ENCODE results near the gene SLC39A3. TPM values are rescaled to one million over a fixed set of nuclear protein-coding genes. Genes with fewer than 3 reads are reported as not detected.

Gene SLC39A3
- total RNA-seq, 1 experiment from 2014 or later = 39.1 TPM

GRCh38 chr19:2770055-2771013 lies 30.5 kb upstream of the SLC39A3 start:
- Histone ChIP-seq H3K36me3 (ENCODE audit: control insufficient read depth in 1 of 2, insufficient read depth in 2 of 2, low read length in 2 of 2) (peaks cover 11 to 17% of the 10 kb centered on the region in 2 experiments; a peak in 3 of 4 replicates), H3K4me2 (ENCODE audit: low read length) (no peak overlapping the region), H4K20me1 (ENCODE audit: insufficient read depth) (no peaks in the 10 kb centered on the region; the same call in 1 of the 2 replicates), H2AFZ (ENCODE audit: low read depth, low read length, poor library complexity, severe bottlenecking) (no peak overlapping the region), H3K79me2 (ENCODE audit: insufficient read depth, low read length) (peaks cover 73% of the 10 kb centered on the region), H3K9ac (ENCODE audit: low read length) (no peak overlapping the region), H3K27ac (ENCODE audit: low read depth, low read length) (no peak overlapping the region), H3K9me2 (ENCODE audit: insufficient read depth) (no peaks in the 10 kb centered on the region), H3K9me3 (ENCODE audit: control insufficient read depth in 1 of 2, insufficient read depth in 1 of 2, low read depth in 1 of 2, low read length in 2 of 2) (no peaks in the 10 kb centered on the region), H3K4me3 (replicated peaks in 1 of 2; ENCODE audit: low read depth in 1 of 2, low read length in 2 of 2) (no peak overlapping the region), H3K4me1 (ENCODE audit: control insufficient read depth in 1 of 2, insufficient read depth in 2 of 2, low read length in 2 of 2) (no peaks in the 10 kb centered on the region), H3K27me3 (ENCODE audit: insufficient read depth, low read length) (no peaks in the 10 kb centered on the region)
- TF ChIP-seq ZFX (IDR thresholded peaks at IDR 0.05) = no peak
- TF ChIP-seq TCF7L2 (IDR thresholded peaks at IDR 0.05; ENCODE audit: borderline replicate concordance, extremely low read depth, insufficient read depth, insufficient read length) = no peak
- TF ChIP-seq YY1 (IDR thresholded peaks at IDR 0.05; ENCODE audit: extremely low read depth, insufficient replicate concordance, low read depth, low read length) = no peak
- no peak for TF ChIP-seq ZNF274 (IDR thresholded peaks at IDR 0.05; ENCODE audit: low read depth, low read length)
- no peak for TF ChIP-seq ELF1 (IDR thresholded peaks at IDR 0.05; ENCODE audit: borderline replicate concordance, low read depth)
- TF ChIP-seq JUND (IDR thresholded peaks at IDR 0.05) = no peak
- no peak for TF ChIP-seq POLR2AphosphoS5 (IDR thresholded peaks at IDR 0.05; ENCODE audit: low read depth, low read length)
- TF ChIP-seq POLR2A (IDR thresholded peaks at IDR 0.05; ENCODE audit: borderline replicate concordance, extremely low read depth, insufficient read depth, insufficient read length) = no peak
- BruUV-seq (replicated peaks) = no TSS peak
- ChIA-PET CTCF (no interaction called here), POLR2A (no interaction called here), RAD21 (ENCODE audit: low non-redundant PET in 1 of 2, low total read pairs in 2 of 2, uncharacterized antibody in 2 of 2, unreplicated experiment in 2 of 2) (no interaction called here)
- intact Hi-C loops (cut with micrococcal nuclease) = no loop called here
- ATAC-seq (no peak), DNase-seq (ENCODE audit: low read depth, low spot score) (no peak)

DNA sequence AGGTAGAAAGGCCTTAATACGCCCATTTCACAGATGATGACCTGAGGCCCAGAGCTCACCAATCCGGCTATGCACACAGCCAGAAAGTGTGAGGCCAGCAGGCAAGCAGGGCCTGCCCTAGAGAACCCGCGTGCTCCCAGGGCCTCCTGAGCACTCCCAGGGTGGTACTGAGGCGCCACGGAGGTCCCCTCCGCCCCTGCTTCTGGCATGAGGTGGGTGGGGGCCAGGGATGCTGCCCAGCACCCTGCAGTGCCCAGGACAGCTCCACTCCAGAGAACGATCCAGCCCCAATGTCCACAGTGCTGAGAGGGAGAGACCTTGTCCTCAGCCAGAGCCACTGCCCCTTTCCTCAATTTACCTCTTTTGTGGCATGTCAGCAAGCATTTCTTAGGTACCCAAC lies 29.4 kb upstream of the SLC39A3 start:
- H3K4me3 ChIP-seq (replicated peaks in 1 of 2; ENCODE audit: low read depth in 1 of 2, low read length in 2 of 2) = no peak overlapping the region
- H3K27me3 ChIP-seq (ENCODE audit: insufficient read depth, low read length) = no peaks in the 10 kb centered on the region
- H3K4me2 ChIP-seq (ENCODE audit: low read length) = no peak overlapping the region
- H3K36me3 ChIP-seq (ENCODE audit: control insufficient read depth in 1 of 2, insufficient read depth in 2 of 2, low read length in 2 of 2) = peaks cover 17 to 18% of the 10 kb centered on the region in 2 experiments; a peak in 3 of 4 replicates
- no peak overlapping the region for H2AFZ ChIP-seq (ENCODE audit: low read depth, low read length, poor library complexity, severe bottlenecking)
- intact Hi-C loops (cut with micrococcal nuclease) = no loop called here
- RAD21 ChIA-PET (ENCODE audit: low non-redundant PET in 1 of 2, low total read pairs in 2 of 2, uncharacterized antibody in 2 of 2, unreplicated experiment in 2 of 2) = no interaction called here
- no peaks in the 10 kb centered on the region for H3K9me2 ChIP-seq (ENCODE audit: insufficient read depth)
- H3K79me2 ChIP-seq (ENCODE audit: insufficient read depth, low read length) = peaks cover 62% of the 10 kb centered on the region
- no peak overlapping the region for H3K27ac ChIP-seq (ENCODE audit: low read depth, low read length)
- POLR2A ChIA-PET = no interaction called here
- DNase-seq (ENCODE audit: low read depth, low spot score) = no peak
- no peaks in the 10 kb centered on the region for H3K4me1 ChIP-seq (ENCODE audit: control insufficient read depth in 1 of 2, insufficient read depth in 2 of 2, low read length in 2 of 2)
- no peak overlapping the region for H3K9ac ChIP-seq (ENCODE audit: low read length)
- H3K9me3 ChIP-seq (ENCODE audit: control insufficient read depth in 1 of 2, insufficient read depth in 1 of 2, low read depth in 1 of 2, low read length in 2 of 2) = no peaks in the 10 kb centered on the region
- CTCF ChIA-PET = interaction anchor here (1.3 kb wide), 1 partner anchor 121 kb away, joined by 3 read pairs; no protein-coding TSS in a partner anchor
- no peak for ATAC-seq
- no TSS peak for BruUV-seq (replicated peaks)
- no peaks in the 10 kb centered on the region for H4K20me1 ChIP-seq (ENCODE audit: insufficient read depth)
- TF ChIP-seq, protein P1, sequence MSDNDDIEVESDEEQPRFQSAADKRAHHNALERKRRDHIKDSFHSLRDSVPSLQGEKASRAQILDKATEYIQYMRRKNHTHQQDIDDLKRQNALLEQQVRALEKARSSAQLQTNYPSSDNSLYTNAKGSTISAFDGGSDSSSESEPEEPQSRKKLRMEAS (IDR thresholded peaks at IDR 0.05) = no peak
- TF ChIP-seq, protein P2, sequence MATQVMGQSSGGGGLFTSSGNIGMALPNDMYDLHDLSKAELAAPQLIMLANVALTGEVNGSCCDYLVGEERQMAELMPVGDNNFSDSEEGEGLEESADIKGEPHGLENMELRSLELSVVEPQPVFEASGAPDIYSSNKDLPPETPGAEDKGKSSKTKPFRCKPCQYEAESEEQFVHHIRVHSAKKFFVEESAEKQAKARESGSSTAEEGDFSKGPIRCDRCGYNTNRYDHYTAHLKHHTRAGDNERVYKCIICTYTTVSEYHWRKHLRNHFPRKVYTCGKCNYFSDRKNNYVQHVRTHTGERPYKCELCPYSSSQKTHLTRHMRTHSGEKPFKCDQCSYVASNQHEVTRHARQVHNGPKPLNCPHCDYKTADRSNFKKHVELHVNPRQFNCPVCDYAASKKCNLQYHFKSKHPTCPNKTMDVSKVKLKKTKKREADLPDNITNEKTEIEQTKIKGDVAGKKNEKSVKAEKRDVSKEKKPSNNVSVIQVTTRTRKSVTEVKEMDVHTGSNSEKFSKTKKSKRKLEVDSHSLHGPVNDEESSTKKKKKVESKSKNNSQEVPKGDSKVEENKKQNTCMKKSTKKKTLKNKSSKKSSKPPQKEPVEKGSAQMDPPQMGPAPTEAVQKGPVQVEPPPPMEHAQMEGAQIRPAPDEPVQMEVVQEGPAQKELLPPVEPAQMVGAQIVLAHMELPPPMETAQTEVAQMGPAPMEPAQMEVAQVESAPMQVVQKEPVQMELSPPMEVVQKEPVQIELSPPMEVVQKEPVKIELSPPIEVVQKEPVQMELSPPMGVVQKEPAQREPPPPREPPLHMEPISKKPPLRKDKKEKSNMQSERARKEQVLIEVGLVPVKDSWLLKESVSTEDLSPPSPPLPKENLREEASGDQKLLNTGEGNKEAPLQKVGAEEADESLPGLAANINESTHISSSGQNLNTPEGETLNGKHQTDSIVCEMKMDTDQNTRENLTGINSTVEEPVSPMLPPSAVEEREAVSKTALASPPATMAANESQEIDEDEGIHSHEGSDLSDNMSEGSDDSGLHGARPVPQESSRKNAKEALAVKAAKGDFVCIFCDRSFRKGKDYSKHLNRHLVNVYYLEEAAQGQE (IDR thresholded peaks at IDR 0.05; ENCODE audit: low read depth) = no peak

Data from HCT116 (cell line).